GM21786 (cell line): ENCODE results near the gene FCRLA.
A peak's percentile ranks its signal among the peaks of the same experiment; 100 is the strongest.
"Not testable (repeated sequence)": the region's sequence is repeated elsewhere in the genome, so short reads cannot be mapped to it uniquely, and the experiment has no call there.

Experiments used
- ATAC-seq: cut with Tn5 transposase; IDR thresholded peaks from one replicate; pipeline ENCODE4 v1.9.1; 2021; ENCODE audit not compliant: unreplicated experiment

Gene FCRLA

GRCh38 chr1:161706482-161707347, at the start of gene FCRLA:
Gene FCRLA, plus strand, starts transcription at chr1:161707229. Its CDS starts 36 bp downstream, at chr1:161707265.
- peak; percentile 63 for ATAC-seq

DNA sequence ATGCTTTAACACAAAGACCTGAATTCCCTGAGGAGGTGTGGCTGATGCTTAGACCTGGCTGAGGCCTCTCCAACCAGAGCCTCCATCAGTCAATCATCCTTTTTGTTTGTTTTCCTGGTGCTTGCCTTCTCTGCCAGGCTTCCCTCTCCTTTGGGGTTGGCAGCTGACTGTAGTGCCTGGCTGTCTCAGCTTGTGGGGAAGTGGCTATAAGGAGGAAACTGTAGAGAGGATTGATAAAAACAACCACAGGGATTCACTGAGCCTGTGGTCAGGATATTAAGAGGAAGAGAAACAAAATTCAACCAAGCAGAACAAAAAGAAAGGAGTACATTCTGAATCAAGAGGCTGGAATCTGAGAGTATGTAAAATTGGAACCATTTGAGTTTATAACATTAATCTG, 48.5 kb upstream of the FCRLA start:
- ATAC-seq, result not testable (repeated sequence)

- ATAC-seq, result not testable (repeated sequence)
Measured at GRCh38 chr1:161661660-161662311, 45.2 kb upstream of the FCRLA start.

DNA sequence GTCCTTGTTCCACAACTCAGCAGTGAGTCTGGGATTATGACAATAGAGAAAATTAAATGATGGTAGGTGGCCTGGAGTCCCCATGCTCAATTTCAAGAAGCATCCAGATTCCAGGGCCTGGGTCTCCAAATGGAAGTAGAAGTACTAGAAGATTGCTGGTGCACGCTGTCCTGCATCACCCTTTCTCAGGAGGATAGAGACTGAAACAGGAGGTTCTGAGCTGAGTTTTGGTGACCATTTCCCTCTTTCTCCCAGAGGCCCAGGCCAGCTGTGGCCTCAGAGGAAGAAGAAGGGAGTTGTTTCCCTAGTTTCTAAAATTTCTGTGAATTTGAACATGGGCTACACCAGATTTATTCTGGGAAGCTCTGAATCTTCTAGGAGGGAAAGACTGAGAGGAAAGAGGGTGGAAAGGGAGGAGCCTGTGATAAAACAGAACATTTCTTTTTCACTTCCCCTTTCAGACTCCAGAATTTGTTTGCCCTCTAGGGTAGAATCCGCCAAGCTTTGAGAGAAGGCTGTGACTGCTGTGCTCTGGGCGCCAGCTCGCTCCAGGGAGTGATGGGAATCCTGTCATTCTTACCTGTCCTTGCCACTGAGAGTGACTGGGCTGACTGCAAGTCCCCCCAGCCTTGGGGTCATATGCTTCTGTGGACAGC, 44.2 kb upstream of the FCRLA start, which contains the start of gene FCGR2B:
TSS of gene FCGR2B (plus strand) at position 460 of the 656 bp plus-strand sequence. CDS start at position 559, 99 bp downstream.
- peak; percentile 63 for ATAC-seq

- ATAC-seq, result peak; percentile 18
Measured at GRCh38 chr1:161663569-161663968, 43.5 kb upstream of the FCRLA start.

DNA sequence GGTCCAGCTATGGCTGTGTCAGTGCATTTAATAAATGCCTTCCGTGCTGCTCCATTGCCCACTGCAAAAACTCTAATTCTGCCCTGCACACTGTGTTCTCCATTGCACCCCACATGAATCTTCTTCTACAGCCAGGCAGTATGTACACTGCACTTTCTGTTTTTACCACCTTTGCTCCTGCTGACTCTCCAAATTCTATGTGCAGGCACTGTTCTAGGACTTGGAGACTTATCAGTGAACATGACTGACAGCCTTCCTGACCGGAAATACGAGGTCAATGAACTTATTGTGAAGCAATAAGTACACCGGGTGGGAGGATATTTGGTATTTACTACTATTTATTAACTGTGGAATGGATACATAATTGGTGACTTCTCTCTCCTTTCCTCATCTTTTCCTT, 42.3 kb upstream of the FCRLA start:
- not testable (repeated sequence) for ATAC-seq

GRCh38 chr1:161671045-161672020, 35.7 kb upstream of the FCRLA start:
- ATAC-seq, result not testable (repeated sequence)

- not testable (repeated sequence) for ATAC-seq
Measured at GRCh38 chr1:161673437-161673836, 33.6 kb upstream of the FCRLA start.

GRCh38 chr1:161674447-161674846, 32.6 kb upstream of the FCRLA start:
- ATAC-seq, result not testable (repeated sequence)

DNA sequence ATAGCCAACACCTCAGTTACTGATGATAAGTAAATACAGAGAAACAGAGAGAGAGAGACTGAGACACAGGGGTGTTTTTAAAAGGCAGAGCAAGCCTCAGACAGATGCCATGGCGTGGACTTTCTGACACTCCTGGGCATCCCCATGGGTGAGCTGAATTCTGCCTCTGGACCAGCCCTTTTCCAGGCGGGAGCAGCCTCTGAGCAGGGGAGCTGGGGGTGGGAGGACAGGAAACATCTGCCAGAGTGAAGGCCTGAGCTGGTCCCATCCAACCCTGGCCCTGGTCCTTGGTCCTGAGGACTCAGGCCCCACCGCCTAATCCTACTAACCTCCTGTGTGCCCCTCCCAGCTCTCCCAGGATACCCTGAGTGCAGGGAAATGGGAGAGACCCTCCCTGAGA, 32.1 kb upstream of the FCRLA start:
- ATAC-seq, result not testable (repeated sequence)

DNA sequence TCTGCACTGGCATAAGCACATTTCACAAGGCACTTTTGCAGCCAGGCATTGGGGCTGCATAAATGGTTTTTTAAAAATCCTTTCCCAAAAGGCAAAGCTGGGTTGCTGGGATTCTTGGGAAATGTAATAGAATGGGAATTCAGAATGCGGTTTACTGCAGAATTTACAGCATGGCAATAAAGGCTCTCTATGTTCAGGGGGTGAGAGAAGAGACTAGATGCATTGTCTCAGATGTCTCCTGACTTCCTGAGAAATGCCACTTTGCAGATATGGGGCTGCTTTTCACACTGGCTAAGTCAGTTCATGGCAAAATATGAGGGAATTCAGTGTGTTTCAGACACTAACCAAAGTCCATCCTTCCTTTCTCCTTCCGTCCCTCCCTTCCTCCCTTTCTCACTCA, 30.6 kb upstream of the FCRLA start:
- no peak for ATAC-seq

GRCh38 chr1:161676958-161677689, 29.9 kb upstream of the FCRLA start:
- ATAC-seq, result no peak

DNA sequence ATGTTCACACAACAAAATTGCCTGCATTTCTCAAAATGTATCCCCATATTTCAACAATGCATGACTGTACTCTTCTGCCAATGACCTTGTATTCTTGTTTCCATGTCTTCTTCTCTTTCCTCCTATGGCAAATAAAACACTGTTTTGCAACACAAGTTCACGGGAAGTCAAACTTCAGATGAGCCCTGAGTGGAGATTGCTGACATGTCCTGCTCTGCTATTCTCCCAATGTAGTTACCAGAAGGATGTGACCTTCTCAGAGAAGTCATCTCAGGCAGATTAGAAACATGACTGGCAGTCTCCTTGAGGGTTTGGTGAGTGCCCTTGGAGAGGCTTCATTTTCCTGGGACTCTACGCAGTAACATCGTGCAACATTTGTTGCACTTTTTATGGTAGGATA, 28.5 kb upstream of the FCRLA start:
- no peak for ATAC-seq

DNA sequence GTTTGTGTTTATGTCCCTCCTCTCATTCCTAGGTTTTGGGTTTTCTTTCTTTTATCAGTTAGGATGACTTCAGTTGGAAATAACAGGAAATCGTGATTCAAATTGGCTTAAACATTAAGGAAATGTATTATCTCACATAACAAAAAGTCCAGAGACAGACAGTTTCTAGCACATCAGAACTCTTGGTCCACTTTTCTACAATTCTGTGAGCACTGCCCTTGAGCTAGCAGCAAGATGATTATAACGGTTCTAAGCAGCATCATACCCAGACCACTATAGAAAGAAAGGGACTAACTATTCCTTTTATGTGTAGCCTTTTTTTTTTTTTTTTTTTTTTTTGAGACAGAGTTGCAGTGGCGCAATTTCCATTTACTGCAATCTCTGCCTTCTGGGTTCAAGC, 25.1 kb upstream of the FCRLA start:
- ATAC-seq, result no peak

DNA sequence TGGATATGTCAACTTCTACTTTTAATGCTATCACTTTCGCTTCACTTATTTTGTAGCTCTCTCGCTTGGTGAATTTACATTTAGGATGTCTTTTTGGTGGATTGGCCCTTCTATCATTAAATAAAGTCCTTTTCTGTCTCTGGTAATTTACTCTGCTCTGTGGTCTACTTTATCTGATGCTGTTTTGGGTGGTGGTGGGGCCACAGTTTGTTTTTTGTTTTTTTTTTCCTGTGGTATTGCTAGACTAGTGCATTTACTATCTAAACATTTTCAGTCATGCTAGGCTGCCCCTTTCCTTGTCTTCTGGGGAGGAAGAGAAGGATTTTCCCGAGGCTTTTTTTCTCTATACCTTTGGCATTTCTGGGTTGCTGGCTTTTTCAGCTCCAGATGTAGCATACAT, 18.1 kb upstream of the FCRLA start:
- ATAC-seq, result no peak

DNA sequence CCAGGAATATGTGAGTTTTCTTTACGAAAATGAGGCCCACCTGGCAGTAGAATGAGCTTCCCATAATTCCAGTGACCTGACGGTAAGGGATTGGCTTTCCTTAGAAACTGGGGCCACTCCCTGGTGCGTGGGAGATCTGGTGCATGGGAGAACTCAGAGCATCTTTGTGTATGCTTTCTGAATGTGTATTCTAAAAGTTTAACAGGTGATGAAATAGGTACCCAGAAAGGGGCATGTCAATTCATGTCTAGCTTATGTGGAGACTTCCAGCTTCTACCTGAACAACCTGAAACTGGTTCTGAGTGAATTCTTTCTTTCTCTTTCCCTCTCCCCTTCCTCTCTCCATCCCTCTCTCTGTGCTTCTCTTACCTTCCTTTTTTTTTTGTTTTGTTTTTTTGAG, 15.2 kb upstream of the FCRLA start:
- ATAC-seq, result no peak

DNA sequence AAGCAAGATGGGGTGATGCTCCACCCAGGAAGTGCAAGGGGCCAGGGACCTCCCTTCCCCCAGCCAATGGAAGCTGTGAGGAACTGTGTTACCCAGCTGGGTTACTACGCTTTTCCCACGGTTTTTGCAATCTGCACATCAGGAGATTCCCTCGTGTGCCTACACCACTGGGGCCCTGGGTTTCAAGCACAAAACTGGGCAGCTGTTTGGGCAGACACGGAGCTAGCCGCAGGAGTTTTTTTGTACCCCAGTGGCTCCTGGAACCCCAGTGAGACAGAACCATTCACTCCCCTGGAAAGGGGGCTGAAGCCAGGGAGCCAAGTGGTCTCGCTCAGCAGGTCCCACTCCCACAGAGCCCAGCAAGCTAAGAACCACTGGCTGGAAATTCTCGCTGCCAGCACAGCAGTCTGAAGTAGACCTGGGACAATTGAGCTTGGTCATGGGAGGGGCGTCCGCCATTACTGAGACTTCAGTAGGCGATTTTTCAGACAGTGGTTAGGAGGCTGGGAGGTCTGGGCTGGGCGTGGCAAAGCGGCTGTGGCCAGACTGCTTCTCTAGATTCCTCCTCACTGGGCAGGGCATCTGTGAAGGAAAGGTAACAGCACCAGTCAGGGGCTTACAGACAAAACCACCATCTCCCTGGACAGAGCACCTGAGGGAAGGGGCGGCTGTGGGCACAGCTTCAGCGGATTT, 13.9 kb upstream of the FCRLA start:
- ATAC-seq, result not testable (repeated sequence)

- ATAC-seq, result not testable (repeated sequence)
Measured at GRCh38 chr1:161698302-161698701, 8.7 kb upstream of the FCRLA start.

GRCh38 chr1:161702250-161702649, 4.8 kb upstream of the FCRLA start:
- no peak for ATAC-seq
